H1 (cell line): ENCODE data around the gene TBC1D3B. TPM values are rescaled to one million over a fixed set of nuclear protein-coding genes. Genes with fewer than 3 reads are reported as not detected.

Source experiments
- CTCF ChIA-PET: fragments of 300-600 bp; sonication (Branson Sonifier 250); formaldehyde crosslinking; loops from one replicate; lab custom pipeline; 2021; ENCODE audit not compliant: partially characterized antibody; lab: Charles Lee
- POLR2A ChIA-PET: fragments of 300-600 bp; sonication (Branson Sonifier 250); formaldehyde crosslinking; loops from one replicate; lab custom pipeline; 2021; ENCODE audit warnings: inconsistent platforms; ENCODE audit not compliant: partially characterized antibody; lab: Charles Lee
- DNase-seq, 2 experiments: peaks; one replicate each; pipeline versions ENCODE4 v3.0.0 to v3.0.0-alpha.2; 2010 to 2022; ENCODE audit warnings: low spot score in 2 of 2, low read depth in 1 of 2, mixed read lengths in 1 of 2
- FAIRE-seq: peaks from 2 replicates; lab custom pipeline; 2011; peaks lifted over from hg19 to GRCh38; lab: Jason Lieb, UNC
- H2AFZ ChIP-seq: 2 replicates; pipeline ENCODE4 v1.8.1; 2012; ENCODE audit warnings: low read length, inconsistent platforms
- H2AK5ac ChIP-seq: 2 replicates; pipeline ENCODE4 v1.6.1; 2013; ENCODE audit warnings: low read depth, low read length
- H2BK120ac ChIP-seq: replicated peaks from 2 replicates; pipeline ENCODE3; 2013; ENCODE audit warnings: low read depth, low read length, inconsistent platforms
- H2BK12ac ChIP-seq: 2 replicates; pipeline ENCODE4 v1.6.1; 2013; ENCODE audit warnings: low read depth, low read length
- H2BK15ac ChIP-seq: 2 replicates; pipeline ENCODE4 v1.6.1; 2013; ENCODE audit warnings: low read length
- H2BK20ac ChIP-seq: 2 replicates; pipeline ENCODE4 v1.6.1; 2013; ENCODE audit warnings: low read length
- H2BK5ac ChIP-seq: 2 replicates; pipeline ENCODE4 v1.6.1; 2013; ENCODE audit warnings: low read depth, low read length
- H3K14ac ChIP-seq: 2 replicates; pipeline ENCODE4 v1.6.1; 2013; ENCODE audit warnings: inconsistent platforms; ENCODE audit not compliant: insufficient read length
- H3K18ac ChIP-seq: 2 replicates; pipeline ENCODE4 v1.6.1; 2013; ENCODE audit warnings: low read length; ENCODE audit errors: extremely low read depth
- H3K23ac ChIP-seq: 2 replicates; pipeline ENCODE4 v1.6.1; 2013; ENCODE audit warnings: inconsistent platforms; ENCODE audit not compliant: insufficient read length
- H3K23me2 ChIP-seq: 2 replicates; pipeline ENCODE4 v1.6.1; 2013; ENCODE audit warnings: low read depth, low read length
- H3K27ac ChIP-seq: 2 replicates; pipeline ENCODE4 v1.6.1; 2011; ENCODE audit warnings: low read depth, low read length, inconsistent platforms
- H3K27me3 ChIP-seq, 4 experiments: replicated peaks in 1 of 4; 1 replicate in 1 of 4; 2 replicates in 3 of 4; pipeline versions ENCODE4 v1.6.1 to v1.8.1; 2011 to 2013; ENCODE audit warnings: low read length in 3 of 4, mild to moderate bottlenecking in 3 of 4, inconsistent platforms in 2 of 4, mixed read lengths in 2 of 4, moderate library complexity in 1 of 4; ENCODE audit not compliant: control insufficient read depth in 3 of 4, insufficient read depth in 3 of 4; ENCODE audit errors: extremely low read depth in 1 of 4
- H3K36me3 ChIP-seq, 4 experiments: 2 replicates each; pipeline versions ENCODE4 v1.6.1 to v1.8.1; 2011 to 2013; ENCODE audit warnings: mild to moderate bottlenecking in 4 of 4, low read length in 3 of 4, moderate library complexity in 2 of 4, control low read depth in 1 of 4, inconsistent platforms in 1 of 4; ENCODE audit not compliant: insufficient read depth in 4 of 4, control insufficient read depth in 2 of 4
- H3K4ac ChIP-seq: replicated peaks from 2 replicates; pipeline ENCODE3; 2013; ENCODE audit warnings: low read length, low read depth, mixed read lengths, inconsistent platforms; ENCODE audit not compliant: insufficient read length
- H3K4me1 ChIP-seq, 4 experiments: replicated peaks in 1 of 4; 1 replicate in 1 of 4; 2 replicates in 3 of 4; pipeline versions ENCODE4 v1.6.1 to v1.8.1; 2011 to 2013; ENCODE audit warnings: low read length in 3 of 4, inconsistent platforms in 2 of 4, mixed read lengths in 1 of 4; ENCODE audit not compliant: insufficient read depth in 4 of 4, control insufficient read depth in 3 of 4
- H3K4me2 ChIP-seq, 2 experiments: 2 replicates each; pipeline versions ENCODE4 v1.6.1 to v1.8.1; 2011 to 2013; ENCODE audit warnings: low read depth in 2 of 2, low read length in 2 of 2, control low read depth in 1 of 2, inconsistent platforms in 1 of 2, mild to moderate bottlenecking in 1 of 2; ENCODE audit not compliant: insufficient read depth in 1 of 2
- H3K4me3 ChIP-seq, 4 experiments: fragments of 200-600, 300-600 bp in 1 of 4; sonication (generic), shearing (Covaris generic), sonication (Bioruptor Twin) in 1 of 4; 2 replicates each; pipeline versions ENCODE4 v1.5.1 to v1.8.1; 2011 to 2016; ENCODE audit warnings: low read length in 4 of 4, low read depth in 3 of 4, control low read depth in 2 of 4, inconsistent platforms in 2 of 4, mild to moderate bottlenecking in 2 of 4, mixed read lengths in 1 of 4, moderate library complexity in 1 of 4; ENCODE audit not compliant: insufficient read depth in 2 of 4; ENCODE audit errors: extremely low read depth in 1 of 4
- H3K56ac ChIP-seq: replicated peaks from 2 replicates; pipeline ENCODE3; 2013; ENCODE audit warnings: low read depth, mild to moderate bottlenecking, mixed read lengths, low read length, inconsistent platforms; ENCODE audit not compliant: insufficient read length
- H3K79me1 ChIP-seq: 2 replicates; pipeline ENCODE4 v1.6.1; 2013; ENCODE audit warnings: low read depth, low read length, control low read depth
- H3K79me2 ChIP-seq, 2 experiments: 2 replicates each; pipeline versions ENCODE4 v1.6.1 to v1.8.1; 2012 to 2013; ENCODE audit warnings: low read length in 2 of 2, mild to moderate bottlenecking in 2 of 2, inconsistent platforms in 1 of 2; ENCODE audit not compliant: insufficient read depth in 2 of 2, control insufficient read depth in 1 of 2
- H3K9ac ChIP-seq, 4 experiments: replicated peaks in 1 of 4; 1 replicate in 1 of 4; 2 replicates in 3 of 4; pipeline versions ENCODE4 v1.6.1 to v1.8.1; 2011 to 2013; ENCODE audit warnings: low read depth in 3 of 4, low read length in 3 of 4, control low read depth in 2 of 4, mild to moderate bottlenecking in 2 of 4, moderate library complexity in 2 of 4, inconsistent platforms in 1 of 4; ENCODE audit errors: extremely low read depth in 1 of 4
- H3K9me3 ChIP-seq, 2 experiments: 2 replicates each; pipeline versions ENCODE4 v1.6.1 to v1.8.1; 2012 to 2013; ENCODE audit warnings: mild to moderate bottlenecking in 2 of 2, moderate library complexity in 2 of 2, control low read depth in 1 of 2, inconsistent platforms in 1 of 2, low read depth in 1 of 2, low read length in 1 of 2, mixed read lengths in 1 of 2; ENCODE audit not compliant: insufficient read depth in 2 of 2
- H4K20me1 ChIP-seq, 2 experiments: replicated peaks in 1 of 2; 2 replicates each; pipeline versions ENCODE3 to v1.8.1; 2011 to 2013; ENCODE audit warnings: inconsistent platforms in 2 of 2, low read length in 2 of 2, mild to moderate bottlenecking in 1 of 2; ENCODE audit not compliant: insufficient read depth in 2 of 2, control insufficient read depth in 1 of 2
- H4K5ac ChIP-seq: 2 replicates; pipeline ENCODE4 v1.6.1; 2013; ENCODE audit warnings: low read length, low read depth, mixed read lengths, inconsistent platforms; ENCODE audit not compliant: insufficient read length
- H4K8ac ChIP-seq: 2 replicates; pipeline ENCODE4 v1.8.0; 2013; ENCODE audit warnings: mild to moderate bottlenecking, moderate library complexity, low read length, inconsistent platforms; ENCODE audit not compliant: insufficient read depth; ENCODE audit errors: extremely low read depth
- H4K91ac ChIP-seq: replicated peaks from 2 replicates; pipeline ENCODE3; 2013; ENCODE audit warnings: low read length, mixed read lengths, inconsistent platforms; ENCODE audit not compliant: insufficient read length
- CHD2 ChIP-seq: IDR thresholded peaks from 2 replicates; pipeline ENCODE4 v1.6.1; 2012; ENCODE audit warnings: low read length, improper control_type of control experiment
- EZH2 ChIP-seq: fragments of 200-600 bp; sonication (generic); IDR thresholded peaks from 2 replicates; pipeline ENCODE4 v1.7.1; 2012; ENCODE audit warnings: low read depth, mild to moderate bottlenecking, moderate library complexity, low read length, inconsistent platforms; ENCODE audit not compliant: severe bottlenecking
- GABPA ChIP-seq: IDR thresholded peaks from 2 replicates; pipeline ENCODE4 v1.6.1; 2011; ENCODE audit warnings: mild to moderate bottlenecking, low read length, moderate library complexity, borderline replicate concordance; ENCODE audit not compliant: insufficient read depth
- HDAC2 ChIP-seq, 2 experiments: fragments of 300-600 bp in 1 of 2; sonication (generic) in 1 of 2; IDR thresholded peaks; 2 replicates each; pipeline ENCODE4 v1.6.1; 2011 to 2012; ENCODE audit warnings: low read depth in 2 of 2, low read length in 2 of 2, mild to moderate bottlenecking in 2 of 2, moderate library complexity in 2 of 2, borderline replicate concordance in 1 of 2, inconsistent platforms in 1 of 2
- KDM4A ChIP-seq: IDR thresholded peaks from one replicate; pipeline ENCODE4 v1.7.1; 2012; ENCODE audit warnings: low read depth, mild to moderate bottlenecking, moderate library complexity, low read length, inconsistent platforms; ENCODE audit not compliant: severe bottlenecking
- POLR2A ChIP-seq, 2 experiments: IDR thresholded peaks; 1 replicate in 1 of 2; 2 replicates in 1 of 2; pipeline ENCODE4 v1.6.1; 2011; ENCODE audit warnings: low read depth in 2 of 2, low read length in 2 of 2, mild to moderate bottlenecking in 2 of 2; ENCODE audit errors: control extremely low read depth in 1 of 2
- RBBP5 ChIP-seq: IDR thresholded peaks from 2 replicates; pipeline ENCODE4 v1.7.1; 2012; ENCODE audit warnings: low read depth, mild to moderate bottlenecking, inconsistent platforms, low read length, moderate library complexity, borderline replicate concordance
- RFX5 ChIP-seq: IDR thresholded peaks from 2 replicates; pipeline ENCODE4 v1.6.1; 2011; ENCODE audit warnings: low read depth, low read length, improper control_type of control experiment, borderline replicate concordance
- SUZ12 ChIP-seq: fragments of 200-600 bp; sonication (generic); IDR thresholded peaks from 2 replicates; pipeline ENCODE4 v1.6.1; 2012; ENCODE audit warnings: mild to moderate bottlenecking, inconsistent platforms, low read length, moderate library complexity, mixed read lengths
- TAF7 ChIP-seq: optimal IDR thresholded peaks from 2 replicates; pipeline ENCODE3; 2011; ENCODE audit warnings: low read depth, mild to moderate bottlenecking, inconsistent platforms, low read length, moderate library complexity, borderline replicate concordance
- TBP ChIP-seq: IDR thresholded peaks from 2 replicates; pipeline ENCODE4 v1.6.1; 2011; ENCODE audit warnings: low read depth, low read length, improper control_type of control experiment
- ZNF274 ChIP-seq: IDR thresholded peaks from 2 replicates; pipeline ENCODE4 v1.7.0; 2012; ENCODE audit warnings: low read length, borderline replicate concordance; ENCODE audit errors: extremely low read depth
- WGBS, 2 experiments: shearing (Covaris generic) in 1 of 2; methylation state at CpG; one replicate each; pipeline versions ENCODE4 v1.1.6 to v1.1.7; 2013 to 2015; ENCODE audit warnings: low lambda C conversion rate in 2 of 2, mixed read lengths in 2 of 2, inconsistent platforms in 1 of 2, low coverage in 1 of 2, missing lambda C conversion rate in 1 of 2; ENCODE audit not compliant: insufficient replicate concordance in 2 of 2, insufficient coverage in 1 of 2, insufficient read length in 1 of 2; ENCODE audit errors: extremely low coverage in 1 of 2, missing lambda C conversion rate in 1 of 2; 5-methylcytosine and 5-hydroxymethylcytosine counted together
- polyA plus RNA-seq, 7 experiments: library from polyadenylated mRNA; depleted of rRNA in 3 of 7; stranded (reverse) in 5 of 7; unstranded in 2 of 7; fragments of >200 nt in 5 of 7; fragments of 200-250 nt in 2 of 7; gene quantifications; 1 replicate in 5 of 7; 2 replicates in 1 of 7; 4 replicates in 1 of 7; pipeline versions ENCODE4 v1.2.1 to v1.2.3, GENCODE V29; 2011 to 2013; ENCODE audit warnings: missing spikeins in 2 of 7, mixed read lengths in 2 of 7
- total RNA-seq: library from RNA; stranded (reverse); fragmentation: NEBNext Ultra II Directional; extraction: Animal tissue kit (Norgen Biotek cat#: 25700); gene quantifications from 2 replicates; pipeline ENCODE4 v1.2.1, GENCODE V29; 2021

The TBC1D3B gene
- total and polyA plus RNA-seq, 2 of the 8 experiments (the other 6 are each of a cell fraction or from before 2014, with no cell fraction given), result 0.54 to 6.2 TPM

DNA sequence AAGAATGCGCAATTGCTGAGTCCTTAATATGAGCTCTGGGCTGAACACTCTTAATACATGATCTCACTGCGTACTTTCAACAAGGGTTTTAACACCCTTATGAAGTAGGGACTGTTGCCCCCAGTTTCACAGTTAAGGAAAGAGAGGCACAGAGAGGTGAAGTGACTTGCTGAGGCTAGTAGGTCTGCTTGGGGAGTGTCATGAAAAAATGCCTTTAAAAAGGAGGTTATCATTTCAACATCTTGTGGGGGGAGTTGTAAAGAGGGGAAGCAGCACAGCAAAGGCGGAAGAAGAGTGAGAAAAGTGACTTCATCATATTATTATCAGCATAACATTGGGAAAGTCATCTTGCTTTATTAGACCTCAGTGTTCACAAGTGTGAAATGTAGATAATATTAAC, 36.5 kb upstream of the TBC1D3B start:
- Histone ChIP-seq H3K14ac (no peak overlapping the region), H2BK20ac (no peak overlapping the region), H3K56ac (no peak overlapping the region), H3K4me2 (no peak overlapping the region), H3K36me3 (no peaks in the 10 kb centered on the region), H3K27me3 (no peaks in the 10 kb centered on the region), H3K4me3 (no peak overlapping the region), H4K91ac (no peak overlapping the region), H3K4me1 (no peaks in the 10 kb centered on the region), H3K18ac (no peak overlapping the region), H2BK120ac (no peak overlapping the region), H2BK15ac (no peak overlapping the region), H2AK5ac (no peak overlapping the region), H3K79me2 (no peaks in the 10 kb centered on the region), H4K20me1 (no peaks in the 10 kb centered on the region), H2AFZ (no peak overlapping the region), H3K23me2 (no peaks in the 10 kb centered on the region), H3K4ac (no peak overlapping the region), H3K79me1 (no peaks in the 10 kb centered on the region), H4K8ac (no peak overlapping the region), H2BK12ac (no peak overlapping the region), H2BK5ac (no peak overlapping the region), H3K9me3 (peaks cover 4 to 7% of the 10 kb centered on the region in 2 experiments; a peak in 2 of 4 replicates), H3K27ac (no peak overlapping the region), H4K5ac (no peak overlapping the region), H3K9ac (no peak overlapping the region), H3K23ac (no peak overlapping the region)
- no peak for DNase-seq
- CTCF ChIA-PET, result no interaction called here
- no peak for TF ChIP-seq EZH2
- no peak for TF ChIP-seq SUZ12
- TF ChIP-seq KDM4A, result no peak
- TF ChIP-seq ZNF274, result no peak
- no peak for TF ChIP-seq HDAC2 (IDR thresholded peaks at IDR 0.05; ENCODE audit: borderline replicate concordance in 1 of 2, low read depth in 2 of 2, low read length in 2 of 2)
- TF ChIP-seq GABPA, result no peak
- TF ChIP-seq CHD2, result no peak
- TF ChIP-seq TBP, result no peak
- no peak for TF ChIP-seq RFX5
- no peak for TF ChIP-seq POLR2A (IDR thresholded peaks at IDR 0.05; ENCODE audit: control extremely low read depth in 1 of 2, low read depth in 2 of 2, low read length in 2 of 2)
- no peak for TF ChIP-seq RBBP5
- TF ChIP-seq TAF7, result no peak
- POLR2A ChIA-PET, result no interaction called here
- FAIRE-seq, result no peak
- 87% methylated on average over 3 of the region's 3 CpGs; no CpG with 5 or more reads in 1 of the 2 experiments for WGBS, 2 experiments
